ENCODE measurements around the gene ANKS6. TPM values are rescaled to one million over a fixed set of nuclear protein-coding genes. Genes with fewer than 3 reads are reported as not detected.

ANKS6 gene
- total RNA-seq, 4 donors from 2014 or later = 7.0 to 37.8 (median 10.3) TPM

- Histone ChIP-seq H3K36me3 (no peaks in the 10 kb centered on the region), H3K27ac (no peak overlapping the region), H3K27me3 (peaks cover 10% of the 10 kb centered on the region), H3K4me3 (no peak overlapping the region), H3K9me3 (no peaks in the 10 kb centered on the region), H3K4me1 (no peaks in the 10 kb centered on the region)
- WGBS = 56% methylated on average over 4 of the region's 7 CpGs
- no peak for DNase-seq (ENCODE audit: low spot score in 2 of 2)
- TF ChIP-seq EP300 (IDR thresholded peaks at IDR 0.05) (no peak), CTCF (IDR thresholded peaks at IDR 0.05) (no peak), POLR2AphosphoS5 (IDR thresholded peaks at IDR 0.05) (no peak), POLR2A (IDR thresholded peaks at IDR 0.05) (no peak)
Observed at GRCh38 chr9:98727428-98727827, 68.9 kb downstream of the ANKS6 start.

GRCh38 chr9:98726735-98727134 lies 69.6 kb downstream of the ANKS6 start:
- Histone ChIP-seq H3K27me3 (peaks cover 10% of the 10 kb centered on the region), H3K4me3 (no peak overlapping the region), H3K4me1 (no peaks in the 10 kb centered on the region), H3K9me3 (no peaks in the 10 kb centered on the region), H3K36me3 (no peaks in the 10 kb centered on the region), H3K27ac (no peak overlapping the region)
- WGBS = 54% methylated on average over 5 of the region's 5 CpGs
- no peak for DNase-seq (ENCODE audit: low spot score in 2 of 2)
- TF ChIP-seq CTCF (IDR thresholded peaks at IDR 0.05) (no peak), POLR2A (IDR thresholded peaks at IDR 0.05) (no peak), POLR2AphosphoS5 (IDR thresholded peaks at IDR 0.05) (no peak), EP300 (IDR thresholded peaks at IDR 0.05) (no peak)

- 82% methylated on average over 5 of the region's 5 CpGs for WGBS
- H3K4me1 ChIP-seq = no peaks in the 10 kb centered on the region
- peaks cover 10% of the 10 kb centered on the region for H3K27me3 ChIP-seq
- H3K9me3 ChIP-seq = no peaks in the 10 kb centered on the region
- H3K4me3 ChIP-seq = no peak overlapping the region
- no peaks in the 10 kb centered on the region for H3K36me3 ChIP-seq
- no peak for DNase-seq (ENCODE audit: low spot score in 2 of 2)
- no peak overlapping the region for H3K27ac ChIP-seq
- TF ChIP-seq EP300 (IDR thresholded peaks at IDR 0.05) (no peak), CTCF (IDR thresholded peaks at IDR 0.05) (no peak), POLR2A (IDR thresholded peaks at IDR 0.05) (no peak), POLR2AphosphoS5 (IDR thresholded peaks at IDR 0.05) (no peak)
Observed at GRCh38 chr9:98724810-98725530, 71.4 kb downstream of the ANKS6 start.

GRCh38 chr9:98721643-98722042 lies 74.7 kb downstream of the ANKS6 start:
- Histone ChIP-seq H3K4me1 (no peaks in the 10 kb centered on the region), H3K4me3 (no peak overlapping the region), H3K9me3 (no peaks in the 10 kb centered on the region), H3K27me3 (peaks cover 10% of the 10 kb centered on the region), H3K27ac (no peak overlapping the region), H3K36me3 (no peaks in the 10 kb centered on the region)
- WGBS = 93% methylated on average over 2 of the region's 2 CpGs
- no peak for TF ChIP-seq CTCF (IDR thresholded peaks at IDR 0.05)
- TF ChIP-seq POLR2A (IDR thresholded peaks at IDR 0.05) = no peak
- TF ChIP-seq POLR2AphosphoS5 (IDR thresholded peaks at IDR 0.05) = no peak
- no peak for TF ChIP-seq EP300 (IDR thresholded peaks at IDR 0.05)
- no peak for DNase-seq (ENCODE audit: low spot score in 2 of 2)

- DNase-seq (ENCODE audit: low spot score in 2 of 2) = peak in 1 of 2 donors; percentile 6
- Histone ChIP-seq H3K4me3 (no peak overlapping the region), H3K4me1 (no peaks in the 10 kb centered on the region), H3K36me3 (no peaks in the 10 kb centered on the region), H3K9me3 (no peaks in the 10 kb centered on the region), H3K27me3 (peaks cover 12% of the 10 kb centered on the region), H3K27ac (no peak overlapping the region)
- WGBS = 87% methylated on average over 4 of the region's 4 CpGs
- TF ChIP-seq CTCF (IDR thresholded peaks at IDR 0.05) (no peak), POLR2AphosphoS5 (IDR thresholded peaks at IDR 0.05) (no peak), POLR2A (IDR thresholded peaks at IDR 0.05) (no peak), EP300 (IDR thresholded peaks at IDR 0.05) (no peak)
Observed at GRCh38 chr9:98720402-98720801, 76.0 kb downstream of the ANKS6 start.
